ENCODE data around the gene LINGO1.

The LINGO1 gene

DNA sequence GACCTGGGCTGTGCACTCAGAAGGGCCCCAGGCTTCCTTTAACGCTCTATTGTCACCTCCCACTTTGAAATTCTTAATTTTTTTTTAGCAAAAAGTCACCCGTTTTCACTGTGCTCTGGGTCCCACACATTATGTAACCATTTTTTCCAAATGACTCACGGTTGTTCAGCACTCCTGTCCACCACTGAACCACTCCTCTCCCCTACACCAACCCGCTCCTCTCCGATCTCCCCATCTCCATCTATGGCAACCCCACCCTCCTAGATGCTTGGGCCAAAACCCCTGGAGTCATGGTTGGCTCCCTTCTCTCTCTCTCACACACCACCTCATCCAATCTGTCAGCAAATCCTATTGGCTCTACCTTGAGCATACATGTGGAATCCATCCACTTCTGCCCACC is 41.2 kb upstream of the LINGO1 start:
- no peak overlapping the region for H3K27ac ChIP-seq
- no peak for DNase-seq (ENCODE audit: low spot score)
- CTCF ChIA-PET: no interaction called here
- TF ChIP-seq, protein P1, sequence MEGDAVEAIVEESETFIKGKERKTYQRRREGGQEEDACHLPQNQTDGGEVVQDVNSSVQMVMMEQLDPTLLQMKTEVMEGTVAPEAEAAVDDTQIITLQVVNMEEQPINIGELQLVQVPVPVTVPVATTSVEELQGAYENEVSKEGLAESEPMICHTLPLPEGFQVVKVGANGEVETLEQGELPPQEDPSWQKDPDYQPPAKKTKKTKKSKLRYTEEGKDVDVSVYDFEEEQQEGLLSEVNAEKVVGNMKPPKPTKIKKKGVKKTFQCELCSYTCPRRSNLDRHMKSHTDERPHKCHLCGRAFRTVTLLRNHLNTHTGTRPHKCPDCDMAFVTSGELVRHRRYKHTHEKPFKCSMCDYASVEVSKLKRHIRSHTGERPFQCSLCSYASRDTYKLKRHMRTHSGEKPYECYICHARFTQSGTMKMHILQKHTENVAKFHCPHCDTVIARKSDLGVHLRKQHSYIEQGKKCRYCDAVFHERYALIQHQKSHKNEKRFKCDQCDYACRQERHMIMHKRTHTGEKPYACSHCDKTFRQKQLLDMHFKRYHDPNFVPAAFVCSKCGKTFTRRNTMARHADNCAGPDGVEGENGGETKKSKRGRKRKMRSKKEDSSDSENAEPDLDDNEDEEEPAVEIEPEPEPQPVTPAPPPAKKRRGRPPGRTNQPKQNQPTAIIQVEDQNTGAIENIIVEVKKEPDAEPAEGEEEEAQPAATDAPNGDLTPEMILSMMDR (conservative IDR thresholded peaks at IDR 0.05; ENCODE audit: low read depth): no peak
- POLR2A ChIA-PET (ENCODE audit: low non-redundant PET): no interaction called here

DNA sequence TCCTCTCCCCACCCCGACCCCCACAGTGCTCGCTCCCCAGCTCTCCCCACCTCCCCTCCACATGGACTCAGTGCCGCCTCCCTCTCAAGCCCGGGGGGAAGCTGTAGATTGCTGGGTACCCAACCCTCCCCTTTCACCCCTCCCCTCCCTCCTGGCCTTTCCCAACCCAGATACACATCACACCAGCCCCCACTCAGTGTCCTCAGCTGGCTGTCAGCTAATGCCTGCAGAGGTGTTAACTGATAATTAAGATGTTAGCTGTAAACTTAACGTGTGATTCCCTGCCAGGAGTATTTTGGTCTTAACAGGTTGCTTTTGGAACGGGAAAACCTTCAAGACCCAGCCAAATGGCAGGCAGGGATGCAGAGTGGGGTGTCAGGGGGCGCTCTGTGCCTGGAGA is 39.4 kb upstream of the LINGO1 start:
- no peak for DNase-seq (ENCODE audit: low spot score)
- H3K27ac ChIP-seq: no peak overlapping the region
- ChIA-PET POLR2A (ENCODE audit: low non-redundant PET) (interaction anchor here (0.6 kb wide), 1 partner anchor 22 kb away, joined by 3 read pairs; no protein-coding TSS in a partner anchor), CTCF (interaction anchor here (0.6 to 1.4 kb wide), 2 partner anchors 14 to 38 kb away, joined by 3 read pairs; no protein-coding TSS in a partner anchor)
- TF ChIP-seq, protein P1 (conservative IDR thresholded peaks at IDR 0.05; ENCODE audit: low read depth): no peak

DNA sequence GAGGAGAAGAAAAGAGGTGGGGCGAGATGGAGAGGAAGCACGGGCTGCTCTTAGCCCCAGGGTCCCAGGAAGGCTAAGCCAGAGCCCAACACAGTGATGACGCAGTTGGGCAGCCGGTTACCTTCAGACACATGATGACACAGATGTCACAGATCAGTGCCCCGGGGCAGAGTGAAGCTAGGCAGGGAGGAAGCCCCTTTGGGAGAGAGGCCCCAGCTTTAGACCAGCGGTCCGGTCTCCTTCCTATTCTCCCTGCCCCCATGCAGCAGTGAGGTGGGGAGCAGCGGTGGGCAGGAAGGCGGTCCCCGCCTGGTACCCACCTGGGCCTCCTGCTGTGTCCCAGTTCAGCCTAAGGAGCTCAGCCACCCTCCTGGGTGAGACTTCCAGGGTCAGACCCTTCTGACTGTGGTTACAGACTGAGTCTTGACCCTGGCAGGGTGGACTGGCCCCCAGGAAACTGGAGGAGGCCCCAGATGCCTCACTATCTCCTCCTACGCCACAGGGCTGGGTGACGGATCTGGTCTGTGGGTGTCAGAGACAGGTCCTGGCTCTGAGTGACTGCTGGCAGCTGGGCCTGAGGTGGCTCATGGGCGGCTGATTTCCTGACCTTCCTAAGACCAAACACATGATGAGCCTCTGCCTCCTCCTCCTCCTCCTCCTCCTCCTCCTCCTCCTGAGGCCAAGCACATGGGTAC is 38.8 kb upstream of the LINGO1 start:
- H3K27ac ChIP-seq: no peak overlapping the region
- no peak for DNase-seq (ENCODE audit: low spot score)
- ChIA-PET CTCF (interaction anchor here (1.4 kb wide), 1 partner anchor 38 kb away, joined by 3 read pairs; no protein-coding TSS in a partner anchor), POLR2A (ENCODE audit: low non-redundant PET) (no interaction called here)
- TF ChIP-seq, protein P1 (conservative IDR thresholded peaks at IDR 0.05; ENCODE audit: low read depth): no peak

DNA sequence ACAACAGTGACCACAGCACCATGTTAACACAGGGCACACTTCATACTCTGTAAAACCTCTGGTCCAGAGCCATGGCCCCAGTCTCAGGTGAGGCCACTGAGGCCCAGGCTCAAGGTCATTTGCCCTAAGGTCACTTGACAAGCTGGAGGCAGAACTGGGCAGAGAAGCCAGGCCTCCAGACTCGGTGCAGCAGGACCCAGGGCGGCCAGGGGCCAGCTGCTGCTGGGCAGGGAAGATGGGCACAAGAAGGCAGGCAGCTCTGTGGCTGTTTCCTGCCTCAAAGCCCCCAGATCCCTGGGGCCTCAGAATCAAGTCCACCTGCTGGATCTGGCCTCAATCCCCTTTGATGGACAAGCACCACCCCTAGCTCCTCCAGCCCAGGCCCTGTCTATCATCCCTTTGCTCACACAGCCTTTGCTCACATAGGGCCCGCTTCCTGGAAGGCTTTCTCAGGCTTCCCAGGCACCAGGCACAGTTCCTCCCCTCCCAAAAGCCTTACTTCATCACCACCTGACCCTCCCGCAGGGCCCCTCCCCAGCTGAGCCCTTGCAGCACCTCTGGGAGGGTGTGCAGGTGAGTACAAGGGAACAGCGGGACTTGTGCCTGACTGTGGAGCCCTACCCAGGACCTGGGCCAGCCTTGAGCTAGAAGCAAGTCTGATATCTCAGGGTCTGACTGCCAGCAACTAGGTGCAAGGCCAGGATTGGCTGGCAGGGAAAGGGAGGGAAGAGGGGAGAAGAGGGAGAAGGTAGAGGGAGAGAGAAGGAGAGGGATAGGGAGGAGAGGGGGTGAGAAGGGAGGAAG is 38.0 kb upstream of the LINGO1 start:
- ChIA-PET CTCF (interaction anchor here (1.0 kb wide), 1 partner anchor 38 kb away, joined by 5 read pairs; no protein-coding TSS in a partner anchor), POLR2A (ENCODE audit: low non-redundant PET) (no interaction called here)
- TF ChIP-seq, protein P1 (conservative IDR thresholded peaks at IDR 0.05; ENCODE audit: low read depth): no peak
- no peak overlapping the region for H3K27ac ChIP-seq
- no peak for DNase-seq (ENCODE audit: low spot score)

DNA sequence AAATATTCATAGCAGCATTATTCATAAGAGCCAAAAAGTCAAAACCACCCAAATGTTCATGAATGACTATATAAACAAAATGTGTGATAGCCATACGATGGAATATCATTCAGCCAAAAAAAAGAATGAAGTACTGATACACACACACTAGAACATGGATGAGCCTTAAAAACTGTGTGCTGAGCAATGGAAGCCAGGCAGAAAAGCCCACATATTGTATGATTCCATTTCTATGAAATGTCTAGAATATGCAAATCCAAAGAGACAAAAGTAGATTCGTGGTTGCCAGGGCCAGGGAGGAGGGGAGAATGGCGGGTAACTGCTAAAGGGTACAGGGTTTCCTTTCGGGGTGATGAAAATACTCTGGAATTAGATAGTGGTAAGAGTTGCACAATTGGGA is 37.2 kb upstream of the LINGO1 start:
- ChIA-PET POLR2A (ENCODE audit: low non-redundant PET) (no interaction called here), CTCF (interaction anchor here (1.0 kb wide), 1 partner anchor 37 kb away, joined by 5 read pairs; no protein-coding TSS in a partner anchor)
- DNase-seq (ENCODE audit: low spot score): no peak
- no peak overlapping the region for H3K27ac ChIP-seq
- TF ChIP-seq, protein P1 (conservative IDR thresholded peaks at IDR 0.05; ENCODE audit: low read depth): no peak

DNA sequence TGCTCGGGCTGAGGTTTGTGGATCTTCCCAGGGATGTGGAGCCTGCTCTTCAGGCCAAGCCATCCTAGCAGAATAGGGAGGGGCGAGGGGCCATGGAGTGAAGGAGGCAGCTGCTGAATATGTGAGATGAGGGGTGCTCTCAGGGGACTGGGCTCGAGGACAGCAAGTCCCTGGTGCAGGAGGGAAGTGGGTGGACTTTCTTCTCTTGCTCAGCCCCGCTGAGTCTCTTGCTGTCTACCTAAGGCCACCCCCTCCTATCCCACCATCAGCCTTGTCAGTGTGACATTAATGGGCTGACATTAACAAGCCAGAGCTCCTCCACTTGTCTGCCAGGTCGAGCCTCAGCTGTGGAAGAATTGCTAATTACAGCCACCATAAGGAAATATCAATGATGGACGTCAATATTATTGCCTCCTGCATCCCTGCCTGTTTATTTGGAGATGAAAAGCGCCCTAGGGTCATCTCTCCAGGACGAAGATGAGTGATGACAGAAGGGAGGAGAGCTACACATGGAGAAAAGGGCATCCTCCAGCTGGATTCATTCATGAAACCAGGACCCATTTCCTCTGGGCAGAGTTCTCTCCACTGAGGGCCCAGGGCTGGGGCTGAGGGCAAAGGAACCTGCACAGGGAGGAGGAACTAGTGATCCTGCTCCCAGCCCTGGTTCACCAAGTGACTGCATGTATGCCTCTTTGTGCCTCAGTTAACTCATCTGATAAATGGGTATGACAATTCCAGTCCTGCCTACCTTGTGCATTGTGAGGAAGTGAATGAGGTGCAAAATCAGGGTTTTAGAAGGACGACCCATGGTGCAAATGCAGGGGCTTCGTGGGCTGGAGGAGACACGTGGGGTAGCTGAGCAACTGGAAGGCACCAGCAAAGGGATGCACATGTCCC is 34.9 kb upstream of the LINGO1 start:
- no peak for DNase-seq (ENCODE audit: low spot score)
- ChIA-PET CTCF (interaction anchor here (1.1 kb wide), 1 partner anchor 154 kb away, joined by 3 read pairs; no protein-coding TSS in a partner anchor), POLR2A (ENCODE audit: low non-redundant PET) (no interaction called here)
- TF ChIP-seq, protein P1 (conservative IDR thresholded peaks at IDR 0.05; ENCODE audit: low read depth): no peak
- H3K27ac ChIP-seq: no peak overlapping the region

Measured in RWPE1 (cell line).